ENCODE results near the gene PLAC1.

GRCh38 chrX:134570509-134570846, 87.8 kb downstream of the PLAC1 start:
- no peak for TF ChIP-seq SNAI2 (CRISPR knock-in tag; IDR thresholded peaks at IDR 0.05)
- TF ChIP-seq ZNF70 (CRISPR knock-in tag; IDR thresholded peaks at IDR 0.05) = no peak
- no peak for TF ChIP-seq ZC3H10 (CRISPR knock-in tag; IDR thresholded peaks at IDR 0.05)
- no peak for TF ChIP-seq CSRNP3 (CRISPR knock-in tag; IDR thresholded peaks at IDR 0.05)
- TF ChIP-seq RARB (CRISPR knock-in tag; IDR thresholded peaks at IDR 0.05) = no peak
- no peak for TF ChIP-seq TOX (CRISPR knock-in tag; IDR thresholded peaks at IDR 0.05; ENCODE audit: borderline replicate concordance)
- TF ChIP-seq PATZ1 (CRISPR knock-in tag; IDR thresholded peaks at IDR 0.05; ENCODE audit: borderline replicate concordance) = no peak
- no peak for TF ChIP-seq POU6F1 (CRISPR knock-in tag; IDR thresholded peaks at IDR 0.05; ENCODE audit: borderline replicate concordance, low read depth)
- no peak for TF ChIP-seq CREB5 (CRISPR knock-in tag; IDR thresholded peaks at IDR 0.05; ENCODE audit: low read depth)
- no peak for TF ChIP-seq ZFP30 (CRISPR knock-in tag; IDR thresholded peaks at IDR 0.05)
- no peak for TF ChIP-seq TSHZ2 (CRISPR knock-in tag; IDR thresholded peaks at IDR 0.05)
- no peak for TF ChIP-seq ARNTL (CRISPR knock-in tag; IDR thresholded peaks at IDR 0.05; ENCODE audit: borderline replicate concordance, low read depth)
- TF ChIP-seq ZNF8 (CRISPR knock-in tag; IDR thresholded peaks at IDR 0.05) = no peak
- TF ChIP-seq ZFP3 (CRISPR knock-in tag; IDR thresholded peaks at IDR 0.05) = no peak
